ENCODE data around the gene EVI2B.

Gene EVI2B

GRCh38 chr17:31327534-31328159 lies 13.8 kb upstream of the EVI2B start:
- TF ChIP-seq TAF1 (IDR thresholded peaks at IDR 0.05; ENCODE audit: borderline replicate concordance, insufficient read depth, low read length) (no peak), POLR2AphosphoS5 (IDR thresholded peaks at IDR 0.05; ENCODE audit: low read depth, low read length) (no peak), FOXP2 (optimal IDR thresholded peaks at IDR 0.05; ENCODE audit: borderline replicate concordance, extremely low read depth, extremely low read length, insufficient read depth) (no peak), SIN3A (IDR thresholded peaks at IDR 0.05; ENCODE audit: borderline replicate concordance, insufficient read depth, low read length) (no peak)
- TF ChIP-seq, protein P1, sequence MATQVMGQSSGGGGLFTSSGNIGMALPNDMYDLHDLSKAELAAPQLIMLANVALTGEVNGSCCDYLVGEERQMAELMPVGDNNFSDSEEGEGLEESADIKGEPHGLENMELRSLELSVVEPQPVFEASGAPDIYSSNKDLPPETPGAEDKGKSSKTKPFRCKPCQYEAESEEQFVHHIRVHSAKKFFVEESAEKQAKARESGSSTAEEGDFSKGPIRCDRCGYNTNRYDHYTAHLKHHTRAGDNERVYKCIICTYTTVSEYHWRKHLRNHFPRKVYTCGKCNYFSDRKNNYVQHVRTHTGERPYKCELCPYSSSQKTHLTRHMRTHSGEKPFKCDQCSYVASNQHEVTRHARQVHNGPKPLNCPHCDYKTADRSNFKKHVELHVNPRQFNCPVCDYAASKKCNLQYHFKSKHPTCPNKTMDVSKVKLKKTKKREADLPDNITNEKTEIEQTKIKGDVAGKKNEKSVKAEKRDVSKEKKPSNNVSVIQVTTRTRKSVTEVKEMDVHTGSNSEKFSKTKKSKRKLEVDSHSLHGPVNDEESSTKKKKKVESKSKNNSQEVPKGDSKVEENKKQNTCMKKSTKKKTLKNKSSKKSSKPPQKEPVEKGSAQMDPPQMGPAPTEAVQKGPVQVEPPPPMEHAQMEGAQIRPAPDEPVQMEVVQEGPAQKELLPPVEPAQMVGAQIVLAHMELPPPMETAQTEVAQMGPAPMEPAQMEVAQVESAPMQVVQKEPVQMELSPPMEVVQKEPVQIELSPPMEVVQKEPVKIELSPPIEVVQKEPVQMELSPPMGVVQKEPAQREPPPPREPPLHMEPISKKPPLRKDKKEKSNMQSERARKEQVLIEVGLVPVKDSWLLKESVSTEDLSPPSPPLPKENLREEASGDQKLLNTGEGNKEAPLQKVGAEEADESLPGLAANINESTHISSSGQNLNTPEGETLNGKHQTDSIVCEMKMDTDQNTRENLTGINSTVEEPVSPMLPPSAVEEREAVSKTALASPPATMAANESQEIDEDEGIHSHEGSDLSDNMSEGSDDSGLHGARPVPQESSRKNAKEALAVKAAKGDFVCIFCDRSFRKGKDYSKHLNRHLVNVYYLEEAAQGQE (IDR thresholded peaks at IDR 0.05; ENCODE audit: insufficient read depth in 1 of 2, low read depth in 2 of 2, low read length in 2 of 2), result no peak

DNA sequence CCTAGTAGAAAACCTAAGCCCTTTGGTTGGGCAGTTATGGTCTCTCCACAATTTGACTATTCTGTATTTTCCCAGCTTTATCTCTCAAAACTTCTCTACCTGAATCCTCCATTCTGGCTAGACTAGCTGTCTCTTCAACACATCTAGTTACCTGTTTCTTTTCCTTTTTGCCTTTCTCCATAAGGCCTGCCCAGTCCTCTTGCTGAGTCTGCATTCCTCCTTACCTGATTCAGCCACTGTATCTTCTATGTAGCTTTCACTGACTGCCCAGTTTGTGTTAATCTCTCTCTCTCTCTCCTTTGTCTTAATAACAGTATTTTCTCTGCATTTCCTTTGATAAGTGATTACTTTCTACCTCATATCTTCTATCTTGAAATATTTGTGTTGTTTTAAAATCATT lies 9.7 kb upstream of the EVI2B start:
- TF ChIP-seq, protein P1 (IDR thresholded peaks at IDR 0.05; ENCODE audit: insufficient read depth in 1 of 2, low read depth in 2 of 2, low read length in 2 of 2), result no peak
- no peak for TF ChIP-seq SIN3A (IDR thresholded peaks at IDR 0.05; ENCODE audit: borderline replicate concordance, insufficient read depth, low read length)
- TF ChIP-seq POLR2AphosphoS5 (IDR thresholded peaks at IDR 0.05; ENCODE audit: low read depth, low read length), result no peak
- TF ChIP-seq FOXP2 (optimal IDR thresholded peaks at IDR 0.05; ENCODE audit: borderline replicate concordance, extremely low read depth, extremely low read length, insufficient read depth), result no peak
- TF ChIP-seq TAF1 (IDR thresholded peaks at IDR 0.05; ENCODE audit: borderline replicate concordance, insufficient read depth, low read length), result no peak

DNA sequence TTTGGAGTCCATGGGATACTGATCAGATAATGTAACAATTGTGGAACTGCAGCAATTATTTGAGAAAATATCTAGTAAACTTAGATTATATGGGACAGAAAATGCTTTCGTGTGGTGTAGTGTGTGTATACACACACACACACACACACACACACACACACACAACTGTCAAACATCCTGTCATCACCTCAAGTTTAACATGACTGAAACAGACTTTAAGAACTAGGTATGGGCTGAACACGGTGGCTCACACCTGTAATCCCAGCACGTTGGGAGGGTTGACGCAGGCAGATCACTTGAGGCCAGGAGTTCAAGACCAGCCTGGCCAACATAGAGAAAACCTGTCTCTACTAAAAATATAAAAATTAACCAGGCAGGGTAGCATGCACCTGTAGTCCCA lies 8.1 kb upstream of the EVI2B start:
- TF ChIP-seq FOXP2 (optimal IDR thresholded peaks at IDR 0.05; ENCODE audit: borderline replicate concordance, extremely low read depth, extremely low read length, insufficient read depth), result no peak
- TF ChIP-seq POLR2AphosphoS5 (IDR thresholded peaks at IDR 0.05; ENCODE audit: low read depth, low read length), result no peak
- TF ChIP-seq SIN3A (IDR thresholded peaks at IDR 0.05; ENCODE audit: borderline replicate concordance, insufficient read depth, low read length), result no peak
- TF ChIP-seq, protein P1 (IDR thresholded peaks at IDR 0.05; ENCODE audit: insufficient read depth in 1 of 2, low read depth in 2 of 2, low read length in 2 of 2), result no peak
- no peak for TF ChIP-seq TAF1 (IDR thresholded peaks at IDR 0.05; ENCODE audit: borderline replicate concordance, insufficient read depth, low read length)

DNA sequence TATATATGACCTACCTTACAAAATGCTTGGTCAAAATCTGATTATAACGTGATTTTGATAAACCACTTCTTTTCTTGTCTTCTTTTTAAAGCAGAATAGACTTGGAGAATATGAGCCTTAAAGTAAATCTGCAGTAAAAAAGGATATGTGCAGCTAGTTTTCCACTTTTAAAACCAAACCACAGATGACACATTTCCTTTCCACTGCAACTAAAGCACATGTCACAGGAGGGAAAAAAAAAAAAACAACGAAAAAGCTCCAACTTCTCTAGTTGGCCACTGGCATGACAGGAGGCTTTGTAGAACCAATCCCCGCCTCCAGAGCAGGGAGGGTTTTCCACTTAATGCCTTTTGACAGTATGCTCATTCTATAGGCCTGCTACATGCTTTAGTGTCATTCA lies 7.6 kb upstream of the EVI2B start, which contains the start of gene EVI2A:
Gene EVI2A (minus strand): TSS at position 142 of the 400 bp plus-strand sequence. CDS start 2,609 bp downstream, outside the sequence.
- TF ChIP-seq SIN3A (IDR thresholded peaks at IDR 0.05; ENCODE audit: borderline replicate concordance, insufficient read depth, low read length) (no peak), POLR2AphosphoS5 (IDR thresholded peaks at IDR 0.05; ENCODE audit: low read depth, low read length) (no peak), TAF1 (IDR thresholded peaks at IDR 0.05; ENCODE audit: borderline replicate concordance, insufficient read depth, low read length) (no peak), FOXP2 (optimal IDR thresholded peaks at IDR 0.05; ENCODE audit: borderline replicate concordance, extremely low read depth, extremely low read length, insufficient read depth) (no peak)
- TF ChIP-seq, protein P1 (IDR thresholded peaks at IDR 0.05; ENCODE audit: insufficient read depth in 1 of 2, low read depth in 2 of 2, low read length in 2 of 2), result no peak

All from PFSK-1 (cell line).